NOMO-1 treated with dmso at 0.1 percent for 144 hours (cell line): ENCODE results near the gene CTCF.
A peak's percentile ranks its signal among the peaks of the same experiment; 100 is the strongest.
"Not testable (repeated sequence)": the region's sequence is repeated elsewhere in the genome, so short reads cannot be mapped to it uniquely, and the experiment has no call there.

Experiments used
- DNase-seq: peaks from one replicate; lab custom pipeline; 2025; ENCODE audit not compliant: unreplicated experiment; lab: John Stamatoyannopoulos, UW

Gene CTCF

GRCh38 chr16:67562526-67562917 is at the start of gene CTCF:
CTCF (plus strand) TSS chr16:67562526; CDS start chr16:67610833, 48,307 bp downstream.
- peak; percentile 56 for DNase-seq

DNA sequence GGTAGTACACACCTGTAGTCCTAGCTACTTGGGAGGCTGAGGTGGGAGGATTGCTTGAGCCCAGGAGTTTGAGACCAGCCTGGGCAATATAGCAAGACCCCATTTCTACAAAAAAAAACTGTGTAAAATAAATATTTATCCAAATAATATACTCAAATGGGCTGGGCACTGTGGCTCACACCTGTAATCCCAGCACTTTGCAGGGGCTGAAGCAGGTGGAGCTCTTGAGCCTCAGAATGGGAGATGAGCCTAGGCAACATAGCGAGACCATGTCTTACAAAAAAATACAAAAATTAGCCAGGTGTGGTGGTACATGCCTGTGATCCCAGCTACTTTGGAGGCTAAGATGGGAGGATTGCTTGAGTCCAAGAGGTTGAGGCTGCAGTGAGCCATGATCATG is 48.4 kb upstream of the CTCF start:
- DNase-seq: not testable (repeated sequence)

DNA sequence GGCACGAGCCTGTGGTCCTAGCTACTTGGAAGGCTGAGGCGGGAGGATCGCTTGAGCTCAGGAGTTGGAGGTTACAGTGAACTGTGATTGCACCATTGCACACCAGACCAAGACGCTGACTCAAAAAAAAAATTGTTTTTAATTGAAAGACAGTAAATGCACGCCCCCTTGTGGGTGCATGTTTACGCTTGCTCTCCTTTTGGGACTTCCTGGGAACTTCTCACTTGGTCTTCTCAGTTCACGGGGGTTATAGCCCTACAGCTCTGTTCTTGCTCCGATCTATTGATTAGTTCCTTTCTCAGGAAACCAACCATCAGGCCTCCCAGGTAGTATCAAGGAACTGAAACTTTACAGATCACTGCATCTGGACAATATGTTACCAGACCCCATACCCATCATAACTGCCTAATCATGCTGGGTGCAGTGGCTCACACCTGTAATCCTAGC is 47.9 kb upstream of the CTCF start:
- peak; percentile 70 for DNase-seq

DNA sequence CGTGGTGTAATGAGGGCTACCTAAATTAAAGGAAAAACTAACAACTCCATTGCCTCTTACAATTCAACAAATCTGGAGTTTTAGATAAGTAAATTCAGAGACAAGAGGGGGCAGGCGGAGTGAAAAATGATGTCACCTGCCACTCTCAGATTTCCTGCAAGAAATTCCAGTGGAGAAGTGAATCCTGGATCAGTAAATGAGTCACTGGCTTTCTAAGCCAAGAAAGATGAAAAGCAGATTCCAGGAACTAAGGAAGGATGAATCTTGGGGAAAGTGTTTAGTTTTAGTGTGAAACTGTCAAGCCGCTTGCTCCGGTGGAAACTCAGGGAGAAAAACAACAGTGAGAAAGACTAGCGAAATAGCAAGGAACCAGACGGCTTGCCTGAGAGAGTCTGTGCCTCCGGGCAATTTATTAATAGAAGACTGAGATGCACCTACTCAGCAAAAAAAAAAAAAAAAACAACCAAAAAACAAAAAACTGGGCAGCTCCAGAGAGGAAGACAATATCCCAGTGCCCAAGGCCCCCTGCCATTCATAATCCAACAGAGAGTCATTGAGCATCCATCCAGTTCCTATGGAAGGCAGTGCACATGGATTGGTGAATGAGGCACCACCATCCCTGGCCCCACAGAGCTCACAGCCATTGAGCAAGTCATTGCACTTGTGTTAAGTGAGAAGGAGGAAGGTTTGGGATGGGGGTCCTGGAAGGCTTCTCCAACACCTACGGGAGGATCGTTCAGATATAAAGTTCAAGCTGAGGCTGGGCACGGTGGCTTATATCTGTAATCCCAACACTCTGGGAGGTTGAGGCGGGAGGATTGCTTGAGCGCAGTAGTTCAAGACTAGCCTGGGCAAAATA is 45.8 kb upstream of the CTCF start:
- no peak for DNase-seq

GRCh38 chr16:67517155-67517445 is 45.2 kb upstream of the CTCF start:
- no peak for DNase-seq

DNA sequence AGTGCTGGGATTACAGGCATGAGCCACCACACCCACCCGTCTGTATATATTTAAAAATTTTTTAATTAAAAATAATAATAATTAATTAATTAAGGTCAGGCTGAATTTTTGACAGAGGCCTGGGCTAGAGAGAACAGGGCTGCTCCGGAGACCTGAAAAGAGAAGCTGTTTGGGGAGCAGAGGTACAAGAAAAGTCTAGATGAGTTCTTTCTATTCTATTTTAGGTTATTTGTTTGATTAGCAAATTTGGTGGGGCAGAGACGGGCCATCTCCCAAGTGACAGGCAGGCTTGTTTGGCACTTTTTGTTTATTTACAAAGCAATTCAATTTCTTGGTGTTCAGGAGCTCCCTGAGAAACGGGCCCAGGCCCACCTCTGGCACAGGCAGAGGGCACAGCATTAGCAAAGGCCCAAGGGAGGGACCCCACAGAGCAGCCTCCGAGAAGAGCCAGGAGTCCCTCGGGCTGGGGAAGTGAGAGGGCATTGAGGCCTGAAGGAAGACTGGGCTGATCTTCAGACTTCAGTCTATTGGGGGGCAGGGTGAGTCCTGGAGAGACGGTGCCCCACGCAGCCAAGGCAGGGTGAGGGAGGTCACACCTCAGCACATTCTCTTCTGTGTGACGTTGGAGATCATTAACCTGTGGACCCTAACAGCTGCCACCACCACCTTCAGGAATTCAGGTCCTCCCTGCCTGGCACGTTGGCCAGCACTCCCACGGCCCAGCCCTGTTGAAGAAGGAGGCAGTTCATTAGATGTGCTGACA is 44.5 kb upstream of the CTCF start:
- no peak for DNase-seq

GRCh38 chr16:67518676-67519075 is 43.6 kb upstream of the CTCF start:
- no peak for DNase-seq

GRCh38 chr16:67519242-67519641 is 43.1 kb upstream of the CTCF start:
- no peak for DNase-seq

DNA sequence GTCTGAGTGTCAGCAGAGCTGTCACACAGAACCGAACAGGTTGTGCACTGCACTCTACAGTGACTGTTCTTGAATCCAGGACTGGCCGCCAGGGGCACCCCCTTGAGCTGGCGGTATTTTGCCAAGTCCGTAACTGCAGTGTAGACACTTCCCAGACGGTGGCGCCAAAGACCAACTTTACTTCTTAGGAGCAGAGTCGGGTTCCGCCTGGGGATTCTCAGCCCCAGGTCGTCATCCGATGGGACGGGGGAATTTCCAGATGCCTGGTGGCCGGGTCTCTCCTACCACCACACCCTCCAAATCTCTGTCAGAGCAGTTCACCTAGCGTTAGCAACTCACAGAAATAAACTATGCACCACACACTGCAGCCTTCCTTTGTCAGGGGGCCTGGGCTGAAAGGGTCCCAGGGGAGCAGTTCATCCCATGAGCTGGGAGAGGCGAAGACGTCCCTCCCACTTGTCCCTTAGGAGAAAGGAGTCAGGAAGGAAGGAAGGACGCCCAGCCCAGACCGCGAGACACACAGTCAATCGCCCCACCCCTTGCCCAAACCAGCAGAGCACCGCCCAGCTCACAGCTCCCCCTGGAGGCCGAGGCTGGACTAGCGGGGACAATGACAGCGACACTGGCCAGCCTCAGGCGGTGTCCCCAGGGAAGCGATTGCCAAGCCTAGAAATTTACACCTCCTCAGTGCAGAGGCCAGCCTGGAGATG is 41.1 kb upstream of the CTCF start:
- DNase-seq: peak; percentile 88

- no peak for DNase-seq
Measured at GRCh38 chr16:67525176-67525860, 37.0 kb upstream of the CTCF start.

GRCh38 chr16:67526149-67526791 is 36.1 kb upstream of the CTCF start:
- DNase-seq: no peak

GRCh38 chr16:67528222-67528869 is 34.0 kb upstream of the CTCF start, which contains the start of gene RIPOR1:
RIPOR1 (plus strand) TSS chr16:67528829; CDS start chr16:67538447, 9,618 bp downstream.
- DNase-seq: no peak

DNA sequence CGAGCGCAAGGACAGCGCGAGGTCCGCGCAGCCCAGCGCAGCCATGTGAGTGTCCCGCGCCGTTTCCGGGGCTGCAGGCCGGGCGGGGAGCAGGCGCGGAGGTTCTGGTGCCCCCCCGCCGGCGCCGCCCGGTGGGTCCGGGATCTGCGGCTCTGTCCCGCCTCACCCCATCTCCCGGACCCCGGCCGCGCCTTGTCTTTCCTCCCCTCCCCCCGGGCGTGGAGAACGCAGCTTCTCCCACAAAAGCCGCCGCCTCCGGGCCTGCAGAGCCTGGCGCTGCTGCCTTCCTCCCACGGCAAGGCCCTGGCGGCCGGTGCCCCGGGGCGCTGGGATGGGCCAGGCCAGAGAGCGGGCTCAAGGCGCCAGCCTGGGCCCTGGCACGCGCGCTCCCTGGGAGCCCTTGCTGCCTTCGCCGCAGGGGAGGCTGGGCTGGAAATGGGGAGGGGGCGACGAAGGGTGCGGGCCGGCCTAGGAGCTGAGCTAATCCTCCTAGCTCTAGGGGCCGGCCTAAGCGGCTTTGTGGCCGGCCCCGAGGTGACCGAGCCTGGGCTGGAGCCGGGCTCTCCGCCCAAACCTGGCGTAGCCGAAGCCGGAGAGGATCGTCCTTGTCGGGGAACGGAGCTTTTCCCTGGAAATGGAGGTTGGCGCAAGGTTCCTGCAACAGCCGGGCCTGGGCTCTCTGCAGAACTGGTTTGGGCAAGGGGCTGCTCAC is 33.3 kb upstream of the CTCF start:
- no peak for DNase-seq

DNA sequence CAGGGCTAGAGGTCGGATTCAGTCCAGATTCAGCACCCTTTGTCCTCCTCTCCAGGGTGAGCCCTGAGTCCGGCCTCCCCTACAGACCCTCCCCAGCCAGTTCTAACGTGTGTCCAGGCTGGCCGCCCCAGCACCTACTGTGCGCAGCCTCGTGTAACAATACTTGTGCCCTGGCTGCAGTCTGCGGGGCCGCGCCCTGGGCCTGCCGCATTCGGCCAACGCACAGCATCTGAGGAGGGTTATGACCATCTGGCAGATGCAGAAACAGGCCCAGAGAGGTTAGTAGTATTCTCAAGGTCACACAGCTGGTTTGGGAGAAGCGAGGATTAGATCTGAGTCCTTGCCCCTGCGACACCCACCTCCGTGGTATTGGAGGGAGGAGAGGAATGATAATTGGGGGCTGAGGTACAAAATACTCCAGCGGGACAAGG is 32.7 kb upstream of the CTCF start:
- DNase-seq: no peak

- no peak for DNase-seq
Measured at GRCh38 chr16:67530013-67530939, 32.0 kb upstream of the CTCF start.

DNA sequence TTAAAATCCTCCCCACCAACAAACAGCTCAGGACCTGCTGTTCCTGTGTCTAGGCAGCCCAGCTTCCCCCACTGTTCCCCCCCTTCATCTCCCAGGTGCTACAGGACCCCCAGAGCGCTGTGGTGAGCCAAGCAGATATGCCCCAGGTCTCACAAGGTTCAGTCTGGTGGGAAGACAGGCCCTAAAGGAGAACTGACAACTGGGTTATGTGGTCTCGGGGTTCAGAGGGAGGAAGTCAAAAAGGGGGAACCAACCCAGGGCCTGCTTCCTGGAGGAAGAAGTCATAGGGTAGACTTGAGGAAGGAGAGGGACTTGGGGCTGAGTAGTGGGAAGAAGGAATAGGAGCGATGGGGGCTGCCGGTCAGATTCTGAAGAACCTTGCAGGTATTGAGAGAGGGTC is 31.1 kb upstream of the CTCF start:
- peak; percentile 36 for DNase-seq

DNA sequence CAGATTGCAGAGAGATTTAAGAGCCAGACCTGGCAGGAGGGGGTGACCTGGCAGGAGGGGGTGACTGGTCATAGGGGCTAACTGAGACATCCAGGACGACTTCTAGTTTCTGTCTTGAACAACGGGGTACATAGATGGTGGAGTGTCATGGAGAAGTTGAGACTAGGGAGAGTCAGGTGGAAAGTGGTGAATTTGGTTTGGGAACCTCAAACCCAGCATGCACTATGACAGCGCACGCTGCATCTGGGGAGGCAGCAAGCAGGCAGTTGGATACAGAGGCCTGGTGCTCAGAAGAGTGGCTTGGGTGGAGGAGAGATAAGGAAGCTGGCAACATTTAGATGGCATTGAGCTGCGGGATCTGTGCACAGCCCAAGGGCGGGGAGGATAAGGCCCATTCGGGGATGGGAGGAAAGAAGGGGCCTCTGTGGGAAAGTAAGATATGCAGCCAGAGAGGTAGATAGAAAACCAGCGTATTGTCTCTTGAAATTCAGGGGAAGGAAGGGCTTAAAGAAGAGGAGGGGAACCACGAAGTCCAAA is 29.2 kb upstream of the CTCF start:
- no peak for DNase-seq

DNA sequence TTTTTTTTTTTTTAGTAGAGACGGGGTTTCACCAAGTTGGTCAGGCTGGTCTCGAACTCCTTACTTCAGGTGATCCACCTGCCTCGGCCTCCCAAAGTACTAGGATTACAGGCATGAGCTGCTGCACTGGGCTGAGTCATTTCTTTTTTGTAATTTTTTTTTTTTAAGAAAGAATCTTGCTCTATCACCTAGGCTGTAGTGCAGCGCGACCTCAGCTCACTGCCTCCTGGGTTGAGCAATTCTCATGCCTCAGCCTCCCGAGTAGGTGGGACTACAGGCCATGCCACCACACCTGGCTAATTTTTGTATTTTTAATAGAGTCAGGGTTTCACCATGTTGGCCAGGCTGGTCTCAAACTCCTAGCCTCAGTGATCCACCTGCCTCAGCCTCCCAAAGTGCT is 28.3 kb upstream of the CTCF start:
- DNase-seq: not testable (repeated sequence)
